Skeletal muscle cell (primary cell): ENCODE results near the gene CTNND2.

Experiments
- DNase-seq: peaks from one replicate; pipeline ENCODE4 v3.0.0-alpha.2; 2010; ENCODE audit warnings: low read depth
- H3K4me3 ChIP-seq: 2 replicates; pipeline ENCODE4 v1.5.1; 2011; ENCODE audit warnings: low read depth, mild to moderate bottlenecking, control low read depth, low read length, moderate library complexity

Gene CTNND2

DNA sequence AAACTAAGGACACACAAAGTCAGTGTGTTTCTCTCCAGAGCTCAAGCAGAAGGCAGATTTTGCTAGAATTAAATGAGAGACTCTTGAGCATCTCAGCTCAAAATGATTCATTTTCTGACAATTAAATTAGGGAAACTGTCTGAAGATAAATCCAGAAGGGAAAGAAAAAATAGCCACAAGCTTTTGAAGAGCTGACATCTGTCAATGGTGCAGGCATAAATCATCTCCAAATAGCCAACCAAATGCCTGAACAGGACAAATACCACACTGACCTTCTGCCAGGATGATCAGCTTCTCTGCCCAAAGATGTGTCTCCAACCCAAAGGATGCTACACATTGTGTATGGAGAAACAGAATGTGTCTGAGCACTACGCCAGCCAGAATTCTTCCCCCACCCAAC is 199.3 kb downstream of the CTNND2 start:
- H3K4me3 ChIP-seq: no peak overlapping the region

DNA sequence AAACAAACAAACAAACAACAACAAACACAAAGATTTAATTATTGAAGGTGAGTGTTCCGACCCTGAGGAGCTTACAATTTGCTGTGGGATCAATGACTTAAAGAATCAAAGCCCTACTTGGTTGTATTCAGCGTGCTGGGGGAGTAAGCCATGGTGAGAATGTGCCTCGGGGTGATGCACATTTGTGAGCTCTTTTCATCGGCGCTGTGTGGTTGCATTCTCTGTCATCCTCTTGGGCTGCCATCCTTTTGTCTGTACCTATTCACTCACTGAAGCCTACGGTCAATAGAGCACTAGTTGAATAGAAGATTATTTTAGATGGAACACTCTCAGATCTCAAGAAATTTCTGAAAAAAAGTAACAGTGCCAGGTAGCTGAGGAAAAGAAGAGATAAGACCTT is 203.9 kb downstream of the CTNND2 start:
- DNase-seq: no peak
- no peak overlapping the region for H3K4me3 ChIP-seq

More for the DNA sequence above, 199.3 kb downstream of the CTNND2 start:
- DNase-seq: no peak

DNA sequence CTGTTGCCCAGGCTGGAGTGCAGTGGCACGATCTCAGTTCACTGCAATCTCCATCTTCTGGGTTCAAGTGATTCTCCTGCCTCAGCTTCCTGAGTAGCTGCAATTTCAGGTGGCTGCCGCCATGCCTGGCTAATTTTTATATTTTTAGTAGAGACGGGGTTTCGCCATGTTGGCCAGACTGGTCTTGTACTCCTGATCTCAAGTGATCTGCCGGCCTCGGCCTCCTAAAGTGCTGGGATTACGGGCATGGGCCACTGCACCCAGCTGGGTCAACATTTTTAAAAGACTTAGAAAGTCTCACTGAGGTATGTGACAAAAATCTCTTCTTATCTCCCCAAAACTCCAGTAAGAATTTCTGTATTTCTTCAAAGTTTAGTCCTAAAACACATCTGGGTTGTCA is 211.6 kb downstream of the CTNND2 start:
- no peak overlapping the region for H3K4me3 ChIP-seq

DNA sequence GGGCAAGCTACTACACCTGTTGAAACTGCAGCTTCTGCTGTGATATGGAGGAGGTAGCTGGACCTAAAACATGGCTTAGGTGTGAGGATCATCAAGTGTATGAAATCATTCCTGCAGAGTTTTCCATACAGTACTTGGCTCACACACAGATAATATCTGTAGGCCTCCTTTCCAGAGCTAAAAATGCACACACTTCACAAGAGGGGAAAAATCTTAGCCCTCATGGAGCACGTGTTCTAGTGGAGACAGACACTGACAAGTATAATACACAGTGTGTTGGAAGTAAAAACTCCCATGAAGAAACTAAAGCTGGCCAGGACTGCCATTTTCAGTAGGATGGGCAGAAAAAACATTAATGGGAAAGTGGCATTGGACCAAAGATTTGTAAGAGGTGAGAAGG is 216.7 kb downstream of the CTNND2 start:
- no peak for DNase-seq
- no peak overlapping the region for H3K4me3 ChIP-seq

More for the DNA sequence above, 211.6 kb downstream of the CTNND2 start:
- no peak for DNase-seq

GRCh38 chr5:11684607-11685006 is 219.6 kb downstream of the CTNND2 start:
- no peak for DNase-seq
- H3K4me3 ChIP-seq: no peak overlapping the region

DNA sequence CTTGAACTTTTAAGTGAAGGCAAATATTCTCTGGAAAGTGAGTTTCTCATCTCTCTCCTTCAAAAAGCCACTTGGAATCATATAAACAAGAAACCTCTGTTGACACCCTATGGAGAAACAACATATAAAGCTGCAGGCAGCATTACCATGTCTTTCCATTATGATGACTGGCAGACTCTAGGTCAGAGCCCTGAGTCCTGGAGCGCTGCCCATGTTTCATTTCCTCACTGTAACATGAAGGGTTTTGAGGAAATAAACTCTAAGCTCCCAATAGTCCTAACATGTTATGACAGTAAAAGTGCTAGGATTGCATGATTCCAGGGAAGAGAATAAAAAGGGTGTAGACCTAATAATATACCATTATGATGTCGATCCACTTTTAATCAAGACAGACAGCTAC is 220.6 kb downstream of the CTNND2 start:
- no peak for DNase-seq
- no peak overlapping the region for H3K4me3 ChIP-seq

GRCh38 chr5:11681796-11682195 is 222.4 kb downstream of the CTNND2 start:
- DNase-seq: no peak
- H3K4me3 ChIP-seq: no peak overlapping the region

DNA sequence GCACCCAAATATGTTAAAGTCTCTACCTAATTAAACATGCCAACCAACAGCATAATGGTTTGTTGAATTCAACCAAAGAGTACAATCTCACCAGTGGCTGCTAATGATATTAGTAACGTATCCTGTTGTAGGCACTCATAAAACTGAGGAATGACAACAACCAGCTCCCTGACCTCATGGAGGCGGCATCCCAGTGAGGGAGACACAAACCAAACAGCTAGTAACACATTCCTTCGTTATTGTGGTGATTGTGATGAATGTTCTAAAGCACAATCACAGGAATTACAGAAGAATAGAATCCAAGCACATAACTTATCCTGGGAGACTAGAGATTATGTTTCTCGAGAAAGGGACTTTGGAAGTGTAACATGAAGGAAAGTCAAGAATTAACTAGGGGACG is 224.6 kb downstream of the CTNND2 start:
- no peak for DNase-seq
- H3K4me3 ChIP-seq: no peak overlapping the region

DNA sequence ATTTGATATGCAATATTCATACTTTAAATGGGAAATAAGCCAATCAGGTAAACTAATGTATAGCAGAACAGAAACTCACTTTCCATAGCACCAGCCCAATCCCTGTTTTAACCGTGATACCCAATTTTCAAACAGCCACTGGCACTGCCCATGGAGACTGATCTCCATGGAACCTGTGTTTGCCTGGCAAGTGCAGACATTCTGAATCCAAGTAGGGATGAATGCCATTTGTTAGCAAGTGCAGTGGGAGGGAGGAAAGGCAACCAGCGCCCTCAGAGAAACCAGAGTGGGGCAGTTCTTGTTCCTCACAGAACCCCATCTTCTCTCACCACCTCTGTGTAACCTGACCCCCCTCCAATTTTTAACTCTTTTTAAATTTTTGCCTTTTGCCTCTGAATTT is 229.1 kb downstream of the CTNND2 start:
- no peak overlapping the region for H3K4me3 ChIP-seq
- no peak for DNase-seq

DNA sequence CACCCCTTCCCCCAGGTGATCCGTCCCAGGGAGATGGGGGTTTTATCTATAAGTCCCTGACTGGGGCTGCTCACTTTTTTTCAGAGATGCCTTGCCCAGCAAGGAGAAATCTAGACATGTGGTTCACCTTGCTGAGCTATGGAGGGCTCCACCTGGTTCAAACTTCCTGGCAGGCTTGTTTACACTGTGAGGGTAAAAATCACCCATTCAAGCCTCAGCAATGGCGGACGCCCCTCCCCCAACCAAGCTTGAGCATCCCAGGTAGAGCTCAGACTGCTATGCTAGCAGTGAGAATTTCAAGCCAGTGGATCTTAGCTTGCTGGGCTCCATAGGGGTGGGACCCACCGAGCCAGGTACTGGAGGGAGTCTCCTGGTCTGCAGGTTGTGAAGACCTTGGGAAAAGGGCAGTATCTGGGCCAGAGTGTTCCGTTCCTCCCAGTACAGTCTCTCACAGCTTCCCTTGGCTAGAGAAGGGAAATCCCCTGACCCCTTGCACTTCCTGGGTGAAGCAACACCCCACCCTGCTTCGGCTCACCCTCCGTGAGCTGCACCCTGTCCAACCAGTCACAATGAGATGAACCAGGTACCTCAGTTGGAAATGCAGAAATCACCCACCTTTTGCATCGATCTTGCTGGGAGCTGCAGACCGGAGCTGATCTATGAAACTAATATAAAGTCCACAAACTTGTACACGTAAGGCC is 231.7 kb downstream of the CTNND2 start:
- DNase-seq: no peak

DNA sequence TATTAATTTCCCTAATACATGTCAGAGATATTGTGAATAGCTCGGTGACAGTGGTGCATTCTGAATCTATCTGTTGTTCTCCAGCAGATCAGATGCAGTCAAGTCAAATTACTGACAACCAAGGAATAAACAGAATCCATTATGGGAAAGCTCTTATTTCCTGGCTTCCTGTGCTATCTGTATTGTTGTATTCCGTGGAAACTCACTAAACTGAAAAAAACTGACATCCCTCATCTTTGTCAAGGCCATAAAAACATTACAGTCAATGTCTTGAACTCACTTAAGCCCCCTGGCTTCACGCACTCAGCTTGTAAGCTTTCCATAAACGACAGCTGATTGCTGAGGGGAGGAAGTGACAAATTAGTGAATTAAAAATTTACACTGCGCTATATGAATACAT is 245.9 kb downstream of the CTNND2 start:
- DNase-seq: no peak
- no peak overlapping the region for H3K4me3 ChIP-seq

More for the DNA sequence above, 231.7 kb downstream of the CTNND2 start:
- H3K4me3 ChIP-seq: no peak overlapping the region

GRCh38 chr5:11656916-11657315 is 247.3 kb downstream of the CTNND2 start:
- H3K4me3 ChIP-seq: no peak overlapping the region
- no peak for DNase-seq

- no peak overlapping the region for H3K4me3 ChIP-seq
- DNase-seq: no peak
Measured at GRCh38 chr5:11655681-11656080, 248.6 kb downstream of the CTNND2 start.

- H3K4me3 ChIP-seq: no peak overlapping the region
- no peak for DNase-seq
Measured at GRCh38 chr5:11650936-11651335, 253.3 kb downstream of the CTNND2 start.

DNA sequence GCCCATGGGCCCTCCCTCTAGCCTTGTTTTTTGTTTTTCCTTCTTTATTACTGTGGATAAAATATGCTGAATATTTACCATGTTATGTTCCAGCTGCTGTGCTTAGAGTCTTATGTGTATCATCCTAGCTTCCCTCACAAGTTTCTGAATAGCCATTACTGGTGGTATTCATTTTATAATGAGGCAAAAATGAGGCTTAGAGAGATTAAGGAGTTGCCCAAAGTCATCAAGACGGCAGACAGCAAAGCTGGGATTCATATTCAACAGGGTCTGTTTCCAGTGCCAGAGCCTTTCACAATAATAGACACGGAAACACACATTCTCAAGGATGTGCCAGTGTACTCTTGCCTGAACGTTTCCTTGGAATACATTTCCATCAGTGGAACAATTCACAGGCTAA is 258.1 kb downstream of the CTNND2 start:
- no peak overlapping the region for H3K4me3 ChIP-seq
- no peak for DNase-seq

DNA sequence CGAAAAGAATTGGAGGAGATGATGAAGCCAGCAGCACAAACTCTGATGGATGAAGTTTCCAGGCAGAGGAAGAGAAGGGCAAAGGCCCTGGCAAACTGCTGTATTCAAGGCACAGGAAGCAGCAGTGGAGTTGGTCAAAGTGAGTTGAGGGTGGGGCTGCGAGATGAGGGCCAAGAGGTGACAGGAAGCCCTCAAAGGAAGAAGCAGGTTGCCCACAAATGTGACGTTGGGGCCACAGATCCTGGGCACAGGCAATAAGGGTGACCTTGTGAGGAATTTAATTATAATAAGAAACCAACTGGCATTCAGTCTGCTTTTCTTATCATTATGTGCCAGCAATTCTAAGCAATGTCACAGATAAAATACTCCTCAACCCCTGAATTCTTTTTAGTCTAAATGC is 261.8 kb downstream of the CTNND2 start:
- H3K4me3 ChIP-seq: no peak overlapping the region
- DNase-seq: no peak

GRCh38 chr5:11640158-11640873 is 263.9 kb downstream of the CTNND2 start:
- DNase-seq: no peak
- H3K4me3 ChIP-seq: no peak overlapping the region

- H3K4me3 ChIP-seq: no peak overlapping the region
- DNase-seq: no peak
Measured at GRCh38 chr5:11622785-11623184, 281.5 kb downstream of the CTNND2 start.

- H3K4me3 ChIP-seq: no peak overlapping the region
- no peak for DNase-seq
Measured at GRCh38 chr5:11620172-11620571, 284.1 kb downstream of the CTNND2 start.

DNA sequence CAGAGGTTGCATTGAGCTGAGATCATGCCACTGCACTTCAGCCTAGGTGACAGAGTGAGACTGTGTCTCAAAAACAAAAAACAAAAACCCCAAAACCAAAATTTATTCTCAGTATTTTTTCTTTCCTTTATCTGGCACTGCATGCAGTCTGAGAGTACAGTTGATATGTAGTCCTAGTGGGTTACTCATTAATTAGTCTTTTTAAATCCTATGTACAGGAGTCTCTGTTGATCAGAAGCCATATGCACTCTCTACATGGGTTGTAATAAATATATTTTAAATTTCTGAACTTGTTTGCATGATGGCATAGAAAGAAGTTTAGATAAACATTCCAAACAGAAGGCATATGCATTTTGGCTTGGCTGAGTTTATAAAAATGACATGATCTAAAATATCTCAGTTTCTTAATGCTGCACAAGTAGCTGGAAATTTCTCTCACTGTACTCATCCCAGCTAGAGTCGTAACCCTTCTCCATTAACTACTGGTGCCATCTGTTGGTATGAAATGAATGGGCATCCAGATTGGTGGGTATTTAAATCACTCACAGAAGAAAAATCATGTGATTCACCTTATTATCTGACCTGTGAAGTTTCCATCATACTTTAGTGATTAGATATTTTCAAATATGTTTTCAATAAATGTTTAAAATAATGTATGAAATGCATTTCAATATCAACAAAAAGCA is 284.8 kb downstream of the CTNND2 start:
- DNase-seq: no peak
- H3K4me3 ChIP-seq: no peak overlapping the region

GRCh38 chr5:11617080-11617479 is 287.2 kb downstream of the CTNND2 start:
- H3K4me3 ChIP-seq: no peak overlapping the region
- no peak for DNase-seq
